Measurements from ENCODE around the gene MUSK. TPM values are rescaled to one million over a fixed set of nuclear protein-coding genes. Genes with fewer than 3 reads are reported as not detected.

Gene MUSK
- total RNA-seq, 1 donor from 2014 or later, result 3.2 TPM

DNA sequence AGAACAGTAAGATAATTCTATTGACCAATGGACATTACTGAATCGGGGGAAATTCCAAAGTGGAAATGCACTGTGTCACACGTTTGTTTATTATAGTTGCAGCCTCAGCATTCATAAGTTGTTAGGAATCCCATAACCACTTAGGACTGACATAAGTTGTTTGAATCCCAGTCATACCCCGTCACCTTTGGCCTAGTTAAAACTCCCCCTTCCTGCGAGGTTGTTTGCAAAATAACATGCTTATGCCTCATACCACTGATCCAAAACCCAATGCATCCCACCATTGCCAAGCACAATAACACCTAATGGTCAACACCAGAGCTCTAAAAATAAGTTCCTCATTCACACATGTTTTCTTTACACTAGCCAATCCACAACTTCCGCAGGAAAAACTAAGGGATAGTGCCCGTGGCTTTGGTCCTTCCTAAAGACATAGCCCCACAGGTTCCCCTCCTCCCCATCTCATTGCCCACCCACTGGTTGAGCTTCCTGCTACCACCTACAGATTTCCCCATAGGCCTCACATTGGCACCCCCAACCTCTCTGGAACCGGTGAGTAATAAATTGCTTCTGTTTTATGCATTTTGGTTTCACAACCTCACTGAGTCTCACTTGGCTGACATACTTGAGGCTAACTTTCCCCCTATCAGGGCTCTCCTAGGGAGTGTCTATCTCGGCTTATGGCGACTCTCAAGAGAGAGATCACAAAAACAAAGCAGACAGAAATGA, 42.3 kb upstream of the MUSK start:
- Histone ChIP-seq H3K27ac (no peak overlapping the region), H3K27me3 (ENCODE audit: low read depth) (no peaks in the 10 kb centered on the region), H3K36me3 (no peaks in the 10 kb centered on the region), H3K4me3 (no peak overlapping the region), H3K4me1 (no peaks in the 10 kb centered on the region), H3K9me3 (peaks cover 6% of the 10 kb centered on the region)
- peak in 1 of 2 donors; percentile 16 for ATAC-seq
- TF ChIP-seq, protein P1, sequence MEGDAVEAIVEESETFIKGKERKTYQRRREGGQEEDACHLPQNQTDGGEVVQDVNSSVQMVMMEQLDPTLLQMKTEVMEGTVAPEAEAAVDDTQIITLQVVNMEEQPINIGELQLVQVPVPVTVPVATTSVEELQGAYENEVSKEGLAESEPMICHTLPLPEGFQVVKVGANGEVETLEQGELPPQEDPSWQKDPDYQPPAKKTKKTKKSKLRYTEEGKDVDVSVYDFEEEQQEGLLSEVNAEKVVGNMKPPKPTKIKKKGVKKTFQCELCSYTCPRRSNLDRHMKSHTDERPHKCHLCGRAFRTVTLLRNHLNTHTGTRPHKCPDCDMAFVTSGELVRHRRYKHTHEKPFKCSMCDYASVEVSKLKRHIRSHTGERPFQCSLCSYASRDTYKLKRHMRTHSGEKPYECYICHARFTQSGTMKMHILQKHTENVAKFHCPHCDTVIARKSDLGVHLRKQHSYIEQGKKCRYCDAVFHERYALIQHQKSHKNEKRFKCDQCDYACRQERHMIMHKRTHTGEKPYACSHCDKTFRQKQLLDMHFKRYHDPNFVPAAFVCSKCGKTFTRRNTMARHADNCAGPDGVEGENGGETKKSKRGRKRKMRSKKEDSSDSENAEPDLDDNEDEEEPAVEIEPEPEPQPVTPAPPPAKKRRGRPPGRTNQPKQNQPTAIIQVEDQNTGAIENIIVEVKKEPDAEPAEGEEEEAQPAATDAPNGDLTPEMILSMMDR (IDR thresholded peaks at IDR 0.05), result no peak
- DNase-seq, result no peak
- intact Hi-C loops (cut with DNase I), result loop anchor here (10.0 kb wide), 1 partner anchor 171 kb away; no protein-coding TSS in a partner anchor

DNA sequence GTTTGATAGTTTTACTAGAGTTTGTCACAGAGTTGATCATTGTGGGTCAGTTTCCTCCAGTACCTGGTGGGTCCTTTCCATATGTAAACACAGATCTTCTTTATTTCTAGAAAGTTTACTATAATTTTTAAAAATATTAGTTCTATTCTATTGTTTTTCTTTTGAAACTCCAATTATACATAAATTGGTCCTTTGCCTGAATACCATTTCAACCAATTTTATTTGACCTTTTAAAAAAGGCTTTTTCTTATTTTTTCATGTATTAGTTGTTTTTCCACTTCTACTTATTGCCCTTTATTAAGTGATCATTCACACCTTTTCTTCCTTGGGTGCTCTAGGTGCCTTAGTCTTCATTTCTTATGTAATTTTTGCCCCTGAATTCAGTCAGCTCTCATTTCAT, 33.0 kb upstream of the MUSK start:
- TF ChIP-seq, protein P1 (IDR thresholded peaks at IDR 0.05), result no peak
- Histone ChIP-seq H3K27ac (no peak overlapping the region), H3K4me1 (no peaks in the 10 kb centered on the region), H3K27me3 (ENCODE audit: low read depth) (no peaks in the 10 kb centered on the region), H3K4me3 (no peak overlapping the region), H3K36me3 (no peaks in the 10 kb centered on the region), H3K9me3 (peaks cover 23% of the 10 kb centered on the region)
- intact Hi-C loops (cut with DNase I), result loop anchor here (10.0 kb wide), 1 partner anchor 659 kb away; no protein-coding TSS in a partner anchor
- DNase-seq (no peak), ATAC-seq (no peak)

DNA sequence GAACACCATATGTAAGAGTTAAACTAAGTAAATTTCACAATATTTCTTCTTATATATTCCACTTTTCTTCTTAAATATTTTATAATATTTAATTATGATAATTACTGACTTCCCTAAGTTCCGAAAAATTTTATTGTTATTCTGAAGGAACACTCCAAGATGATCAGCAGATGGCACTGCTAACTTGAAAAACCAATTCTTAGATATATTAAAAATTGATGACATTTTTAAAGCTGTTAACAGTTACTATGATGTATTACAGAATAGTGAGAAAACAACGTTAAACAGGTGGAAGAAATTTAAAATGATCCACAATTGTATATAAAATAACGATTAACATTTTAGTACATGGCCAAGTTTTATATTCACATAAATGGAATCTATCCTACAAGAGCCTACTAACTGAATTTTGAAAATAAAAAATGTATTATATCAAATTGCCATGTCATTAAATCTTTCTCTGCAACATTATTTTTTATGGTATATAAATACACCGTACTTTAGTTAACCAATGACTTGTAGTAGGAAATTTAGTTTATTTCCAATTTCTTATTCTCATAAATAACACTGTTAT, 30.1 kb upstream of the MUSK start:
- peaks cover 23% of the 10 kb centered on the region for H3K9me3 ChIP-seq
- ATAC-seq, result no peak
- intact Hi-C loops (cut with DNase I), result loop anchor here (10.0 kb wide), 1 partner anchor 656 kb away; no protein-coding TSS in a partner anchor

DNA sequence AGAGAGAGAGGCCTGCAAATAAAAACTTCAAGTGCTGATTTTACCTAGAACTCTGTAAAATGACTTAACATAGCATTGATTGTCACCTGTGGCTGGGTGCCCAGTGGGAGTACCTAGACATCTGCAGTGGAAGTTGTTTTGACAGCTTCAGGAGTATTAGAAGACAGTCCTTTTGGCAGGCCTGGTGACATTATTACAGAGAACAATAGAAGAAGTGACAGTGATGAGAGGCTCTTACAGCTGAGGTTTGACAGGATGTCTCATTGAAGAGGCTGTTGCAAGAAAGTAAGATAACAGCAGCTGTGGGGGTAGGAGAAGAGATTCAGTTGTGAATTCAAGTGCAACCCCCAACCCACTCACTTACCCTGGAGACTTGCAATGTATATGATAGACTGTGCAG, 27.9 kb upstream of the MUSK start:
- Histone ChIP-seq H3K36me3 (no peaks in the 10 kb centered on the region), H3K9me3 (peaks cover 6% of the 10 kb centered on the region), H3K4me1 (no peaks in the 10 kb centered on the region), H3K4me3 (no peak overlapping the region), H3K27me3 (ENCODE audit: low read depth) (no peaks in the 10 kb centered on the region), H3K27ac (no peak overlapping the region)
- no peak for DNase-seq
- TF ChIP-seq, protein P1 (IDR thresholded peaks at IDR 0.05), result no peak
- ATAC-seq, result no peak
- intact Hi-C loops (cut with DNase I), result no loop called here

More for the DNA sequence above, 30.1 kb upstream of the MUSK start:
- Histone ChIP-seq H3K36me3 (no peaks in the 10 kb centered on the region), H3K4me1 (no peaks in the 10 kb centered on the region), H3K4me3 (no peak overlapping the region), H3K27ac (no peak overlapping the region), H3K27me3 (ENCODE audit: low read depth) (no peaks in the 10 kb centered on the region)
- TF ChIP-seq, protein P1 (IDR thresholded peaks at IDR 0.05), result peak; percentile 44
- DNase-seq, result no peak

DNA sequence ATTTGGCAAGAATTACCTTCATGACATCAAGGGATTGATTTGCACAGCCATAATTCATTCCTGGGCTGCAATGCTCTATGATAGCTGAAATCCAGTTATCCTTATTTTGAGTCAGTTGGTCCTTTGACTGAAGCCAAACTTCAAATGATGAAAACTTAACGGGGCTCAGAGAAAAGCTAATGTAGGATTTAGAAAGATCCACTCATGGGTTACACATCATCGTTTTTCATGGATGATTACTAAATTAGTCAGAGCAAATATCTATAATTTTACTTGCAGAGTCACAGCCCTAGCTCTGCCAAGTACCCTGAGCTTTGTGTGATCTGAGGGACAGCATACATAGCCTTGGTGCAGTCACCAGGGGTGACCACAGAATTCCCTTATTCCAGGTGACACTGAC, 27.3 kb upstream of the MUSK start:
- ATAC-seq (no peak), DNase-seq (no peak)
- Histone ChIP-seq H3K4me1 (no peaks in the 10 kb centered on the region), H3K9me3 (peaks cover 2% of the 10 kb centered on the region), H3K27me3 (ENCODE audit: low read depth) (no peaks in the 10 kb centered on the region), H3K27ac (no peak overlapping the region), H3K36me3 (no peaks in the 10 kb centered on the region), H3K4me3 (no peak overlapping the region)
- TF ChIP-seq, protein P1 (IDR thresholded peaks at IDR 0.05), result no peak
- intact Hi-C loops (cut with DNase I), result no loop called here

Data from lower lobe of right lung (tissue), 2 donors.